A673 (cell line): ENCODE data around the gene SEC61A1. TPM values are rescaled to one million over a fixed set of nuclear protein-coding genes. Genes with fewer than 3 reads are reported as not detected.

ENCODE experiments used
- BruUV-seq: library from RNA; stranded (reverse); fragments of 400-500 nt; replicated peaks from 2 replicates; lab custom pipeline; 2021; lab: Mats Ljungman, UMichigan
- CTCF ChIA-PET: fragments of 300-600 bp; sonication (Branson Sonifier 250); formaldehyde crosslinking; loops from one replicate; lab custom pipeline; 2022; ENCODE audit warnings: antibody characterized with exemption; lab: Charles Lee
- POLR2A ChIA-PET: fragments of 300-600 bp; sonication (Branson Sonifier 250); formaldehyde crosslinking; loops from one replicate; lab custom pipeline; 2022; ENCODE audit warnings: antibody characterized with exemption; ENCODE audit not compliant: low non-redundant PET; lab: Charles Lee
- DNase-seq: peaks from one replicate; pipeline ENCODE4 v3.0.0-alpha.2; 2015; ENCODE audit warnings: low spot score
- H3K27ac ChIP-seq: fragments of 200-600 bp; sonication (generic); 2 replicates; pipeline ENCODE4 v1.5.1; 2016; ENCODE audit warnings: mixed run types, low read depth, mild to moderate bottlenecking, mixed read lengths, antibody characterized with exemption, low read length; ENCODE audit not compliant: poor library complexity, severe bottlenecking
- H3K27me3 ChIP-seq: fragments of 200-600 bp; sonication (generic); replicated peaks from 2 replicates; pipeline ENCODE4 v1.6.1; 2017; ENCODE audit warnings: mixed run types, low read depth, mild to moderate bottlenecking, mixed read lengths, antibody characterized with exemption, low read length; ENCODE audit not compliant: insufficient read depth, poor library complexity
- H3K36me3 ChIP-seq: fragments of 200-600 bp; sonication (generic); 2 replicates; pipeline ENCODE4 v1.6.1; 2016; ENCODE audit warnings: mixed run types, mild to moderate bottlenecking, mixed read lengths, antibody characterized with exemption, low read length; ENCODE audit not compliant: insufficient read depth, poor library complexity, severe bottlenecking
- H3K4me1 ChIP-seq: fragments of 200-600 bp; sonication (generic); 2 replicates; pipeline ENCODE4 v1.6.1; 2017; ENCODE audit warnings: mixed run types, mild to moderate bottlenecking, mixed read lengths, antibody characterized with exemption, low read length; ENCODE audit not compliant: insufficient read depth, poor library complexity, severe bottlenecking
- H3K4me3 ChIP-seq: fragments of 200-600 bp; sonication (generic); 2 replicates; pipeline ENCODE4 v1.5.1; 2016; ENCODE audit warnings: low read depth, mixed run types, mild to moderate bottlenecking, mixed read lengths, low read length; ENCODE audit not compliant: poor library complexity, severe bottlenecking
- H3K9me3 ChIP-seq: fragments of 200-600 bp; sonication (generic); 2 replicates; pipeline ENCODE4 v1.6.1; 2016; ENCODE audit warnings: mixed run types, low read depth, mild to moderate bottlenecking, mixed read lengths, antibody characterized with exemption, low read length; ENCODE audit not compliant: poor library complexity, severe bottlenecking
- EZH2 ChIP-seq: fragments of 200-600 bp; sonication (generic); IDR thresholded peaks from 2 replicates; pipeline ENCODE4 v1.6.1; 2017; ENCODE audit warnings: borderline replicate concordance, low read depth, mild to moderate bottlenecking, mixed read lengths, antibody characterized with exemption, low read length; ENCODE audit not compliant: poor library complexity, severe bottlenecking
- intact Hi-C: fragments of 100-400 bp; cut with micrococcal nuclease; formaldehyde crosslinking; loops from one replicate; pipeline ENCODE4 v1.10.0; 2022; ENCODE audit not compliant: unreplicated experiment
- total RNA-seq: library from RNA; stranded (reverse); gene quantifications from 2 replicates; pipeline ENCODE4 v1.2.3, GENCODE V29; 2021
- TF ChIP-seq, protein P1 (sequence below): fragments of 300-800, 200-600 bp; sonication (generic); conservative IDR thresholded peaks from 2 replicates; pipeline ENCODE4 v1.5.1; 2017; ENCODE audit warnings: low read depth, mild to moderate bottlenecking, antibody characterized with exemption, low read length, moderate library complexity, mixed read lengths

The SEC61A1 gene
- total RNA-seq, 1 experiment from 2014 or later = 176 TPM

DNA sequence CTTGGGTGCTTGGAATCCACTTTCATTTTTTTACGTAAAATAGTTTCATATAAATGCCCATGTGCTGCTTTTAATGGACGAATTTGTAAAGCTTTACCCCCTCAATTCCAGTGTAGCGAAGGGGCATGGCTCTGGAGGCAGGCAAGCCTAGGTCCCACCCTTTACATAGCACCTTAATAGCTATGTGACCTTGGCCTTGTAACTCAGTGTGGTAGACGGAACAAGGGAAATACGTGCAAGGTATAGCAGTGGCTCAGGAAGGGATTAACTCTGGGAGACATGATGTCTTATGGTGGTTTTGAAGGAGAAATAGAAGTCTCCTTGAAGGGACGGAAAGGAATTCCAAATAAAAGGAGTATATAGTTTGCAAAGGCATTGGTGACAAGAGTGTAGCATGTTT lies 1.4 kb downstream of the SEC61A1 start:
- Histone ChIP-seq H3K4me1 (peaks cover 20% of the 10 kb centered on the region), H3K9me3 (no peaks in the 10 kb centered on the region), H3K36me3 (peaks cover 49% of the 10 kb centered on the region), H3K27ac (peak overlapping the region; percentile 21), H3K27me3 (no peaks in the 10 kb centered on the region), H3K4me3 (peak overlapping the region; percentile 74)
- no peak for DNase-seq
- no TSS peak for BruUV-seq
- ChIA-PET CTCF (no interaction called here), POLR2A (no interaction called here)
- intact Hi-C loops = no loop called here
- TF ChIP-seq, protein P1, sequence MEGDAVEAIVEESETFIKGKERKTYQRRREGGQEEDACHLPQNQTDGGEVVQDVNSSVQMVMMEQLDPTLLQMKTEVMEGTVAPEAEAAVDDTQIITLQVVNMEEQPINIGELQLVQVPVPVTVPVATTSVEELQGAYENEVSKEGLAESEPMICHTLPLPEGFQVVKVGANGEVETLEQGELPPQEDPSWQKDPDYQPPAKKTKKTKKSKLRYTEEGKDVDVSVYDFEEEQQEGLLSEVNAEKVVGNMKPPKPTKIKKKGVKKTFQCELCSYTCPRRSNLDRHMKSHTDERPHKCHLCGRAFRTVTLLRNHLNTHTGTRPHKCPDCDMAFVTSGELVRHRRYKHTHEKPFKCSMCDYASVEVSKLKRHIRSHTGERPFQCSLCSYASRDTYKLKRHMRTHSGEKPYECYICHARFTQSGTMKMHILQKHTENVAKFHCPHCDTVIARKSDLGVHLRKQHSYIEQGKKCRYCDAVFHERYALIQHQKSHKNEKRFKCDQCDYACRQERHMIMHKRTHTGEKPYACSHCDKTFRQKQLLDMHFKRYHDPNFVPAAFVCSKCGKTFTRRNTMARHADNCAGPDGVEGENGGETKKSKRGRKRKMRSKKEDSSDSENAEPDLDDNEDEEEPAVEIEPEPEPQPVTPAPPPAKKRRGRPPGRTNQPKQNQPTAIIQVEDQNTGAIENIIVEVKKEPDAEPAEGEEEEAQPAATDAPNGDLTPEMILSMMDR = no peak
- no peak for TF ChIP-seq EZH2

DNA sequence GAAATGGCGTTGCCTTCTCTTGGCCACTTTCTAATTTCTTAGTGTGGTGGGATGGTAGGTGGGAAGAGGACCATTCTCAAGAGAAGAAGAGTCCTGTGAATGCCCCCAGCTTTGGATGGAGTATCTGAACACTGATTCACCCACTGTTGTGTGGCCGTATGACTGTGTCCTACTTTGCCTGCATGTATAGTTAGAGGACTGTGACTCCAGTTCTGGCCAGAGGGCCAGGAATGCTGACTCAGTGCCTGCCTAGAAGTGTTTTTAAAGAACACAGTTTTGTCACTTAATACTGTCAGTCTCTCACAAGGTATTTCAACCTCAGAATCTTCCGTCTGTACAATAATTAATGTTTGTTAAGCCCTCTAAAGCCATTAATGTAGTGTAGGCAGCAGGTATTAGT lies 2.1 kb downstream of the SEC61A1 start:
- Histone ChIP-seq H3K9me3 (no peaks in the 10 kb centered on the region), H3K27me3 (no peaks in the 10 kb centered on the region), H3K4me3 (peak overlapping the region; percentile 74), H3K36me3 (peaks cover 53% of the 10 kb centered on the region), H3K27ac (peak overlapping the region; percentile 21), H3K4me1 (peaks cover 20% of the 10 kb centered on the region)
- intact Hi-C loops = no loop called here
- no TSS peak for BruUV-seq
- TF ChIP-seq, protein P1 = no peak
- no peak for TF ChIP-seq EZH2
- POLR2A ChIA-PET = no interaction called here
- CTCF ChIA-PET = no interaction called here
- no peak for DNase-seq

DNA sequence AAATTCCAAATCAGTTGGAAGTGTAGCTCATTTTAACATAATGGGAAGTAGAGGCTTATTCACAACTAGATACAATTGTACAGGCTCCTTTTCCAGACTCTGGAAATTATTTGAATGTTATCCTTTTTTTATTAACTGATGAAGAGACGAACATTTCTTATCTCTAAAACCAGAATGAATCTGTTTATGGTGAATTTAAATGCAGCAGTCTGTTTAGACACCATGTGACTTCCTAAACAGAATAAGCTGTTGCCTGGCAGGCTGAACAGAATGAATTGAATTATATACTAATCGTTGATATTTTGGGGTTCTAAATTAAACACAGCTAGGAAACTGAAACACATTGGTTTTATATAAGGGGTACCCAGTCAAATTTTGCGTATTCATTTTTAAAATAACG lies 4.0 kb downstream of the SEC61A1 start:
- Histone ChIP-seq H3K36me3 (peaks cover 72% of the 10 kb centered on the region), H3K9me3 (no peaks in the 10 kb centered on the region), H3K27me3 (no peaks in the 10 kb centered on the region), H3K4me1 (peaks cover 16% of the 10 kb centered on the region), H3K4me3 (no peak overlapping the region), H3K27ac (no peak overlapping the region)
- POLR2A ChIA-PET = no interaction called here
- BruUV-seq = no TSS peak
- no peak for DNase-seq
- CTCF ChIA-PET = no interaction called here
- intact Hi-C loops = no loop called here
- TF ChIP-seq, protein P1 = no peak
- no peak for TF ChIP-seq EZH2
